Neural cell (in vitro differentiated cells): Measurements from ENCODE around the gene KRT74. TPM values are rescaled to one million over a fixed set of nuclear protein-coding genes. Genes with fewer than 3 reads are reported as not detected.

Source experiments
- H2AFZ ChIP-seq: fragments of 200-600, 300-800 bp; sonication (generic), shearing (Covaris generic); 2 replicates; pipeline ENCODE4 v1.6.0; 2014; ENCODE audit warnings: low read depth, mild to moderate bottlenecking, antibody characterized with exemption, low read length, moderate library complexity
- H3F3A ChIP-seq: fragments of 200-600 bp; shearing (Covaris generic); 2 replicates; pipeline ENCODE4 v1.6.1; 2016; ENCODE audit warnings: mild to moderate bottlenecking, moderate library complexity, mixed read lengths, antibody characterized with exemption, low read length; ENCODE audit not compliant: insufficient read depth, poor library complexity, severe bottlenecking
- H3K27ac ChIP-seq: fragments of 200-600, 300-800 bp; sonication (generic), shearing (Covaris generic); 2 replicates; pipeline ENCODE4 v1.5.1; 2014; ENCODE audit warnings: mild to moderate bottlenecking, low read length, moderate library complexity
- H3K27me3 ChIP-seq: fragments of 300-800, 200-600 bp; sonication (generic), shearing (Covaris generic); 2 replicates; pipeline ENCODE4 v1.6.0; 2014; ENCODE audit warnings: mild to moderate bottlenecking, low read depth, low read length, moderate library complexity; ENCODE audit not compliant: insufficient read depth
- H3K36me3 ChIP-seq: fragments of 300-800, 200-600 bp; sonication (generic), shearing (Covaris generic); 2 replicates; pipeline ENCODE4 v1.5.1; 2014; ENCODE audit warnings: mild to moderate bottlenecking, antibody characterized with exemption, low read length, moderate library complexity; ENCODE audit not compliant: insufficient read depth
- H3K4me2 ChIP-seq: fragments of 300-800, 200-600 bp; sonication (generic), shearing (Covaris generic); 2 replicates; pipeline ENCODE4 v1.6.0; 2014; ENCODE audit warnings: mild to moderate bottlenecking, low read length
- H3K4me3 ChIP-seq: fragments of 300-800, 200-600 bp; sonication (generic), shearing (Covaris generic); 2 replicates; pipeline ENCODE4 v1.5.1; 2014; ENCODE audit warnings: mild to moderate bottlenecking, low read length, moderate library complexity
- H3K79me2 ChIP-seq: fragments of 200-600 bp; shearing (Covaris generic); replicated peaks from 2 replicates; pipeline ENCODE4 v1.6.0; 2014; ENCODE audit warnings: mild to moderate bottlenecking, low read length, moderate library complexity; ENCODE audit not compliant: insufficient read depth
- H3K9ac ChIP-seq: fragments of 300-800, 200-600 bp; sonication (generic), shearing (Covaris generic); 2 replicates; pipeline ENCODE4 v1.6.1; 2016; ENCODE audit warnings: mild to moderate bottlenecking, low read length, mixed read lengths
- H3K9me2 ChIP-seq: fragments of 200-600 bp; shearing (Covaris generic); 2 replicates; pipeline ENCODE4 v1.6.1; 2016; ENCODE audit warnings: mild to moderate bottlenecking, low read length, mixed read lengths; ENCODE audit not compliant: insufficient read depth
- H3K9me3 ChIP-seq: fragments of 200-600, 300-800 bp; sonication (generic), shearing (Covaris generic); 2 replicates; pipeline ENCODE4 v1.6.1; 2016; ENCODE audit warnings: mild to moderate bottlenecking, mixed run types, low read length, moderate library complexity, mixed read lengths
- H4K20me1 ChIP-seq: fragments of 200-600 bp; shearing (Covaris generic); 2 replicates; pipeline ENCODE4 v1.6.1; 2016; ENCODE audit warnings: mild to moderate bottlenecking, mixed run types; ENCODE audit not compliant: insufficient read depth
- EP300 ChIP-seq: fragments of 450-650 bp; conservative IDR thresholded peaks from 2 replicates; pipeline ENCODE4 v1.6.1; 2014; ENCODE audit warnings: antibody characterized with exemption, mild to moderate bottlenecking, moderate library complexity; ENCODE audit not compliant: poor library complexity, severe bottlenecking
- EZH2 ChIP-seq: fragments of 200-600, 300-800 bp; shearing (Covaris generic), sonication (generic); IDR thresholded peaks from 2 replicates; pipeline ENCODE4 v1.6.1; 2014; ENCODE audit warnings: antibody characterized with exemption, low read length, borderline replicate concordance, mild to moderate bottlenecking; ENCODE audit not compliant: insufficient read depth, poor library complexity, severe bottlenecking
- MXI1 ChIP-seq: fragments of 450-650 bp; conservative IDR thresholded peaks from 2 replicates; pipeline ENCODE4 v1.6.1; 2014; ENCODE audit warnings: antibody characterized with exemption, mild to moderate bottlenecking; ENCODE audit not compliant: poor library complexity, severe bottlenecking
- POLR2AphosphoS5 ChIP-seq: IDR thresholded peaks from 2 replicates; pipeline ENCODE4 v1.6.1; 2012
- RAD21 ChIP-seq: fragments of 450-650 bp; conservative IDR thresholded peaks from 2 replicates; pipeline ENCODE4 v1.6.1; 2014; ENCODE audit warnings: antibody characterized with exemption, mild to moderate bottlenecking, moderate library complexity
- SMC3 ChIP-seq: fragments of 450-650 bp; conservative IDR thresholded peaks from 2 replicates; pipeline ENCODE4 v1.6.1; 2014; ENCODE audit warnings: antibody characterized with exemption, mild to moderate bottlenecking, moderate library complexity; ENCODE audit not compliant: poor library complexity
- TAF1 ChIP-seq: IDR thresholded peaks from 2 replicates; pipeline ENCODE4 v1.6.1; 2012; ENCODE audit warnings: low read depth
- polyA plus RNA-seq: library from polyadenylated mRNA; depleted of rRNA; stranded (reverse); fragments of >200 nt; gene quantifications from 2 replicates; pipeline ENCODE4 v1.2.3, GENCODE V29; 2014
- TF ChIP-seq, protein P1 (sequence below): fragments of 450-650 bp; IDR thresholded peaks from 2 replicates; pipeline ENCODE4 v1.5.1; 2014; ENCODE audit warnings: antibody characterized with exemption, mild to moderate bottlenecking, moderate library complexity; ENCODE audit not compliant: poor library complexity, severe bottlenecking
- TF ChIP-seq, protein P2 (sequence below): IDR thresholded peaks from 2 replicates; pipeline ENCODE4 v1.6.1; 2012; ENCODE audit warnings: borderline replicate concordance

Gene KRT74
- polyA plus RNA-seq, 1 donor from 2014 or later = not detected

DNA sequence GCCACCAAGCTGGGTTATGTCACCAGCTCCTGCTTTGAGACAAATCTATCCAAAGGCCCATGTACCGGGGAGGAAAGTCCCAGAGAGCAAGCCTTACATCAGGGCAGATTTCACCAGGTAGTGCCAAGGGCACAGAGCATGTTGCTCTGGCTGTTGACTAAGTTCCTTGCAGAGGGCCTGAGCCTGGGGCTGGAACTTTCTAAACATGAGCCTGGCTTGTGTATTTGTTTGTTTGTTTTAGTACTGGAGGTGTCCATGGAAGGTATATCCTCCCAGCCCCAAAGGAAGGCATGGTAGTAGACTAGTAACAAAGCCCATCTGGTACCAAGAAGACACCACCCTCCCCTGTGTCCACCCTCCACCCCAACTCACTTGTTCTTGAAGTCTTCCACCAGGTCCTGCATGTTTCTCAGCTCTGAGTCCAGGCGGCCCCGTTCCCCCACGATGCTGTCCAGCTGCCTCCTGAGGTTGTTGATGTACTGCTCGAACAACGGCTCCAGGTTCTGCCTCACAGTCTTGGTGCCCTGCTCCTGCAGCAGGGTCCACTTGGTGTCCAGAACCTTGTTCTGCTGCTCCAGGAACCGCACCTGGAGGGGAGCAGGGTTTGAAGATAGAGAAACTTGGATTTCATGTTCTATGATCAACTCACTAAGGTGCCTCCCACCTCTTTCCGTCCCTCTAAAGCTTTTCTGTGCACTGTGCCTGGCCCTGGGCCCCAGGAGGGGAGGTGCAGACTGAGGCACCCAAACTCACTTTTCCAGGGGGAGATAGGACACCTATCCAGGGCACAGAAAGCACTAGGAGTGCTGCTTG lies 54.9 kb downstream of the KRT74 start:
- Histone ChIP-seq H2AFZ (no peak overlapping the region), H3K9ac (no peak overlapping the region), H3K9me2 (no peaks in the 10 kb centered on the region), H3K9me3 (no peaks in the 10 kb centered on the region), H4K20me1 (no peaks in the 10 kb centered on the region), H3K27me3 (no peaks in the 10 kb centered on the region), H3K4me2 (no peak overlapping the region), H3K4me3 (no peak overlapping the region), H3F3A (no peaks in the 10 kb centered on the region), H3K79me2 (no peaks in the 10 kb centered on the region), H3K36me3 (no peaks in the 10 kb centered on the region), H3K27ac (no peak overlapping the region)
- no peak for TF ChIP-seq MXI1
- TF ChIP-seq, protein P1, sequence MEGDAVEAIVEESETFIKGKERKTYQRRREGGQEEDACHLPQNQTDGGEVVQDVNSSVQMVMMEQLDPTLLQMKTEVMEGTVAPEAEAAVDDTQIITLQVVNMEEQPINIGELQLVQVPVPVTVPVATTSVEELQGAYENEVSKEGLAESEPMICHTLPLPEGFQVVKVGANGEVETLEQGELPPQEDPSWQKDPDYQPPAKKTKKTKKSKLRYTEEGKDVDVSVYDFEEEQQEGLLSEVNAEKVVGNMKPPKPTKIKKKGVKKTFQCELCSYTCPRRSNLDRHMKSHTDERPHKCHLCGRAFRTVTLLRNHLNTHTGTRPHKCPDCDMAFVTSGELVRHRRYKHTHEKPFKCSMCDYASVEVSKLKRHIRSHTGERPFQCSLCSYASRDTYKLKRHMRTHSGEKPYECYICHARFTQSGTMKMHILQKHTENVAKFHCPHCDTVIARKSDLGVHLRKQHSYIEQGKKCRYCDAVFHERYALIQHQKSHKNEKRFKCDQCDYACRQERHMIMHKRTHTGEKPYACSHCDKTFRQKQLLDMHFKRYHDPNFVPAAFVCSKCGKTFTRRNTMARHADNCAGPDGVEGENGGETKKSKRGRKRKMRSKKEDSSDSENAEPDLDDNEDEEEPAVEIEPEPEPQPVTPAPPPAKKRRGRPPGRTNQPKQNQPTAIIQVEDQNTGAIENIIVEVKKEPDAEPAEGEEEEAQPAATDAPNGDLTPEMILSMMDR = no peak
- TF ChIP-seq RAD21 = no peak

DNA sequence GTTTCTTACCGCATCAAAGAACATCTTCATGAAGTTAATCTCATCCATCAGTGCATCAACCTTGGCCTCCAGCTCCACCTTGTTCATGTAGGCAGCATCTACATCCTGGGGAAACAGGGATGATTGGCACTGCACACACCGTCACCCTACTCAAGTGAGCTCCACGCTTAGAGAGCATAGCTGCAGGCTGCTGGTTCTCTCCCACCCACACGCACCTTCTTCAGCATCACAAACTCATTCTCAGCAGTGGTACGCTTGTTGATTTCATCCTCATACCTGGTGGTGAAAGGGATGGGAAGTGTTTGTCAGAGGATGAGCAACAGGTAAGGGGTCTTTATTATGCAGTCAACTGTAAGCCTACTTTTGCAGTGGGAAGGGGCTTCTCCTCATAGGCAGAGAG lies 55.8 kb downstream of the KRT74 start:
- Histone ChIP-seq H3K9ac (no peak overlapping the region), H4K20me1 (no peaks in the 10 kb centered on the region), H3K27ac (no peak overlapping the region), H3K36me3 (no peaks in the 10 kb centered on the region), H3K9me3 (no peaks in the 10 kb centered on the region), H3K4me2 (no peak overlapping the region), H3K27me3 (no peaks in the 10 kb centered on the region), H3F3A (no peaks in the 10 kb centered on the region), H3K79me2 (no peaks in the 10 kb centered on the region), H3K9me2 (no peaks in the 10 kb centered on the region), H3K4me3 (no peak overlapping the region), H2AFZ (no peak overlapping the region)
- TF ChIP-seq TAF1 = no peak
- no peak for TF ChIP-seq POLR2AphosphoS5
- TF ChIP-seq, protein P1 = no peak
- TF ChIP-seq EP300 = no peak
- TF ChIP-seq, protein P2, sequence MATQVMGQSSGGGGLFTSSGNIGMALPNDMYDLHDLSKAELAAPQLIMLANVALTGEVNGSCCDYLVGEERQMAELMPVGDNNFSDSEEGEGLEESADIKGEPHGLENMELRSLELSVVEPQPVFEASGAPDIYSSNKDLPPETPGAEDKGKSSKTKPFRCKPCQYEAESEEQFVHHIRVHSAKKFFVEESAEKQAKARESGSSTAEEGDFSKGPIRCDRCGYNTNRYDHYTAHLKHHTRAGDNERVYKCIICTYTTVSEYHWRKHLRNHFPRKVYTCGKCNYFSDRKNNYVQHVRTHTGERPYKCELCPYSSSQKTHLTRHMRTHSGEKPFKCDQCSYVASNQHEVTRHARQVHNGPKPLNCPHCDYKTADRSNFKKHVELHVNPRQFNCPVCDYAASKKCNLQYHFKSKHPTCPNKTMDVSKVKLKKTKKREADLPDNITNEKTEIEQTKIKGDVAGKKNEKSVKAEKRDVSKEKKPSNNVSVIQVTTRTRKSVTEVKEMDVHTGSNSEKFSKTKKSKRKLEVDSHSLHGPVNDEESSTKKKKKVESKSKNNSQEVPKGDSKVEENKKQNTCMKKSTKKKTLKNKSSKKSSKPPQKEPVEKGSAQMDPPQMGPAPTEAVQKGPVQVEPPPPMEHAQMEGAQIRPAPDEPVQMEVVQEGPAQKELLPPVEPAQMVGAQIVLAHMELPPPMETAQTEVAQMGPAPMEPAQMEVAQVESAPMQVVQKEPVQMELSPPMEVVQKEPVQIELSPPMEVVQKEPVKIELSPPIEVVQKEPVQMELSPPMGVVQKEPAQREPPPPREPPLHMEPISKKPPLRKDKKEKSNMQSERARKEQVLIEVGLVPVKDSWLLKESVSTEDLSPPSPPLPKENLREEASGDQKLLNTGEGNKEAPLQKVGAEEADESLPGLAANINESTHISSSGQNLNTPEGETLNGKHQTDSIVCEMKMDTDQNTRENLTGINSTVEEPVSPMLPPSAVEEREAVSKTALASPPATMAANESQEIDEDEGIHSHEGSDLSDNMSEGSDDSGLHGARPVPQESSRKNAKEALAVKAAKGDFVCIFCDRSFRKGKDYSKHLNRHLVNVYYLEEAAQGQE = no peak
- no peak for TF ChIP-seq EZH2
- no peak for TF ChIP-seq MXI1
- TF ChIP-seq SMC3 = no peak
- no peak for TF ChIP-seq RAD21
